Stimulated activated CD8-positive, alpha-beta memory T cell treated with anti-CD3 and anti-CD28 coated beads, Interleukin-4, amount 100 ng/mL, for 24 hours (primary cell): Measurements from ENCODE around the gene OR10G7.

Experiments
- DNase-seq: peaks from one replicate; pipeline ENCODE4 v3.0.0-alpha.2; 2020; ENCODE audit warnings: low read depth

The OR10G7 gene, protein sequence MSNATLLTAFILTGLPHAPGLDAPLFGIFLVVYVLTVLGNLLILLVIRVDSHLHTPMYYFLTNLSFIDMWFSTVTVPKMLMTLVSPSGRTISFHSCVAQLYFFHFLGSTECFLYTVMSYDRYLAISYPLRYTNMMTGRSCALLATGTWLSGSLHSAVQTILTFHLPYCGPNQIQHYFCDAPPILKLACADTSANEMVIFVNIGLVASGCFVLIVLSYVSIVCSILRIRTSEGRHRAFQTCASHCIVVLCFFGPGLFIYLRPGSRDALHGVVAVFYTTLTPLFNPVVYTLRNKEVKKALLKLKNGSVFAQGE

GRCh38 chr11:124041254-124041653, at the start of gene OR10G7:
OR10G7 (minus strand) TSS chr11:124041325; CDS start chr11:124039001, 2,324 bp downstream.
- no peak for DNase-seq

- no peak for DNase-seq
Measured at GRCh38 chr11:124085997-124086846, 45.1 kb upstream of the OR10G7 start.

- no peak for DNase-seq
Measured at GRCh38 chr11:124085583-124085982, 44.5 kb upstream of the OR10G7 start.

DNA sequence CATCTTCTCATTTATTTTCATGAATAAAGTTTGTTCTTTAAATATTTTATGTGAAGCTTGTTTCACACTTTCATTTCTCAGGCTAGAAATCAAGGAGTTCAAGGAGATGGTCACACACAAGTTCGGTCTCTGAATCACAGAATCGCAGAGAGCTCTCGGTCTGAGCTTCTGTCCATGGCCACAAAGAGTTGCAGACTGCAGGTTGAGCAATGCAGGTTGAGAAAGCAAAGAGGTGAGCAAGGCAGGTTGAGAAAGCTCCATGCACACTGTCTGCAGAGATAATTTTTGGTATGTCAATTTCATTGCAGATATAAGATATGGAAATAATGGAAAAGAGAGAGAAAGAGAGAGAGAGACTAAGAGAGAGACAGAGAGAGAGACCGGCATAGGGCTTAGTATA, 41.2 kb upstream of the OR10G7 start:
- no peak for DNase-seq

GRCh38 chr11:124081483-124081882, 40.4 kb upstream of the OR10G7 start:
- no peak for DNase-seq

DNA sequence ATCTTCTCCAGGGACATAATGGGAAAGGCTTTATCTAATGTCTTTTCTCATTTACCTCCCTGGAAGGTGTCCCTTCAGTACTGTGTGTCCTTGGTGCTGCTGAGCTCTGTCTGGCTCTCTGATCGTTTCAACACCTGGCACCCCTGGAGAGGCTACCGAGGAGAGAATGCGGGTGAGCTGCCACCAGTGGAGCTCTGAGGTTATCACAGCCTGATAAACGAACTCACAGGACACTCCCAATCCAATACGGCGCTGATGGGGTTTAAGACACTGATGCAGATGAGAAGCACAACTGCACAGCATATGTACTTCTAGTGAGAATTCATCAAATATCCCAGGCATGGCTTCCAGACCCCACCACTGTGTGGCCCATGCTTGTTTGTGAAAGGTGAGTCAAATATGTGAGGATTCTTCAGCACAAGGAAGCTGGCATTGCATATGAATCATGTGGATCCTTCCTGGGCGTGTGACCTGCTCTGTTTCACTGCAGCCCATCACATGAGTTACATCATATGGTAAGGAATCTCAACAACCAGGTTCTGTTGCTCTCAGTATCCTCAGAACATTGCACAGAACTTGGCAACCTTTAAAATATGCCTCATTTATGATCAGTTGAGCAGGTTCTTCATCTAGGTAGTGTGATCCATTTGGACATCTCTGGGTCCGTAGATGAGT, 39.3 kb upstream of the OR10G7 start:
- no peak for DNase-seq

GRCh38 chr11:124079631-124080326, 38.7 kb upstream of the OR10G7 start:
- DNase-seq, result no peak

DNA sequence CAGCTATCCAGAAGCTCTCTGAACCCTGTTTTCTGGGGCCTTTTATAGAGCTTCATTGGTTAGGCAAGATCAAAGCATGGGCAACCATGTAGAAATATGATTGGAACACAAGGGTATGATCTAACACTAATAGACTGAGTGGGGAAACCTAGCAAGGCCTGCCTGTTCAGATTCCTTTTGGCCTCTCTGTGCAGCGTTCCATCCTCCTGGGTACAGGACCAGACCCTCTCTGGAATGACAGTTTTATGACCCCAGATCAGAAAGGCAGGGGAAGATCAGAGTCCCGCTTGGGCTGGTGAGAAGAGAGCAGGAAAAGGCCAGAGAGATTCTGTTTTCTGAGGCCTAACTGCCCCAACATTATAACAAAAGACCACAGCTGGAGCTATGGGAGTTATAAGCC, 37.5 kb upstream of the OR10G7 start:
- DNase-seq, result no peak

- no peak for DNase-seq
Measured at GRCh38 chr11:124077266-124077665, 36.1 kb upstream of the OR10G7 start.

DNA sequence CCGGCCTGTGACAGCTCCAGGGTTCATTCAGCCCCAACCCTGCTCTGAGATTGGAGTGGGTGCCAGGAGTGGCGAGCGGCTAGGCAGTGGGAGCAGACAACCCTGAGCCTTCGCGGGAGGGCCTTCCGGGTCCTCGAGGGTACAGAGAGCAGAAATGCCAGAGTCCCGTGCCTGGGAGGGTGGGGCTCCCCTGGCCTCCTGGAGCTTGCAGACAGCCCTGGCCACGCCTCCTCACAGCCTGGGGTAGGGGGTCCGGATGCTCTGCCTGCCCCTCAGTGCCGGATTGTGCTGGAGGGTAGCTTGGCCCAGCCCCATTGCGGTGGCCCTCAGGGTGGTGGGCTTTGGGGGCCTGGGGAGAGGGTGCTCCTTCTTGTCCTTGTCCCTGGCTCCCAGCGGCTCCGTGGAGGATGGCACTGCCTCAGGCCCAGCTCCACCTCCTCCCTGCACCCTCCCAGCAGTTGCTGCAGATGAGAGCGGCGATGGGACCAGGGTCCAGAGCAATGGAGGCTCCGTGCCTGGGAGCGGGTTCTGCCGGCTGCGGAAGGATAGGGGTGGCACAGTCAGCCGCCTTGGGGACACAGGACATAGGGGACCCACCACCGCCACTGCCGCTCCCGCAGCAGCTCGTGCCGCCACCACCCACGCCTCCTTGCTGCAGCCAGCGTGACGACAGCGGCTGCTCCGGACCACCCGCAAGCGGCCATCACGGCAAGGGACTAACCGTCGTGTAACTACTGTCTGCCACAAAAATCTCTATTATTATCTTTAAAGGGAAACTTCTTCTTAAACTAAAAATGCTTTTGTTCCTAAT, 34.9 kb upstream of the OR10G7 start:
- DNase-seq, result no peak

GRCh38 chr11:124075492-124075840, 34.3 kb upstream of the OR10G7 start:
- no peak for DNase-seq

GRCh38 chr11:124074554-124074953, 33.4 kb upstream of the OR10G7 start:
- no peak for DNase-seq

- DNase-seq, result no peak
Measured at GRCh38 chr11:124072147-124072546, 31.0 kb upstream of the OR10G7 start.

DNA sequence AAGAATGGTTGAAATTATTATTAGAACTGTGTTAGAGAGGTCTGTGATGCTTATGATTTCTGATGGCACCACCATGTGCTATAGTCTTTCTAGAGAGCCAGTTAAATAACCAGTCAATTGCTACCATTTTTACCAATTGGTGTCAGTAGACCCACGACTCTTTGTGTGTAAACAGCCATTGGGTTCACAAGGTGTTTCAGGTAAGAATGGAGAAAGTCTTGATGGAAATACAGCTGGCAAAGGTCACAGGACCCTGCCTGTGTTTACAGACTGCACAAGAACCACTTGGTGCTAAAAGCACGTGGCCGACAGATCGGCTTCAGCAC, 30.5 kb upstream of the OR10G7 start:
- no peak for DNase-seq

DNA sequence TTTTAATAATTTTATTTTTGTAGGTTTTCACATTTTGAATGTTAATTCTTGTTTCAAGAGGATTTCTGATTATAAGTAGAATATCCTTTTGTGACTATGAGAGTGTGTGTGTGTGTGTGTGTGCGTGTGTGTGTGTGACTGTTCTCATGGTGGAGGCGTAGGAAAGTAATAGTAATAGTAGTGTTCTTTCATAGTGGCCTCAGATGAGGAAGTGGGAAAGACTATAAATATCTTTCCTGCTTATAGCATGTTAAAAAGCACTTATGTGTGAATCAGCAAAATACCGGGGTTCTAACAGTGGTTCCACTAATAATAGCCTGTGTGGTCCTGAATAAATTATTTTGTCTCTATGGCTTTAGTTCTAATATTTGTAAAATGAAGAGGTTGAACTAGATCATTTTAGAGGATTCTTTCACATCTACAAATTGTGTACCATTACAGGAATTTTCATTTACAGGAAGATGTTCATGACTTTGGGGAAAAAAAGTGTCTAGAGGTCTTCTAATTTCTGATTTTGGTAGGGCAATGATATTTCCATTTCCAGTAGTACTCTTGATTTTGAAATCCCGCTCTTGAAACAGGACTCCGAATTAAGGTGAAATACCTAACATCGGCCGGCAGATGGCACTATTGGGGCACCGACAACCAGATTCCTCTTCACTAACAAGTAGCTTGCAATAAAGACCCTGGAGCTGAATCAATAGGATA, 29.9 kb upstream of the OR10G7 start:
- DNase-seq, result peak; percentile 33

- DNase-seq, result peak; percentile 31
Measured at GRCh38 chr11:124069429-124070401, 28.6 kb upstream of the OR10G7 start.

DNA sequence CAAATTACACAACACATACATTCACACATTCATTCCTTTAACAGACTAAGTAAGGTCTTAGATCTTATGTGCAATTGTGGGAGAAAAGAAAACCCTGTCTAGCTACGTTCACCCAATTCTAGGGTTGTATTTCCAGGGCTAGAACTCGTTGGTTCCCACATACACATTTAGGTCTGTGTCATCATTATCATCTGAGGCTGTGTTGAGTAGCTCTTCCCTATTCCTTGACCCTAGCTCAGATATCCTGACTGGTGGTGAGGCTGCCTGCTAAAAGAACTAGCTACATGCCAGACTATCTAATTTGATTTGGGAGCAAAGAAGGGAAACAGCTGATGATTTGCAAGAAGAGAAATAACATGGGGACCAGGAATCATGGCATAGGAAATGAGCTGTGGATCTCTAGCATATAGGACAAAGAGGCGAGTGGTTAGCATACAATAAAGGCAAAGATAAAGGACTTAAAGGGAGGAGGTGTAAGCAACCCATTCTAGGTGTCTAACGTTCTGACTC, 27.5 kb upstream of the OR10G7 start:
- DNase-seq, result no peak

DNA sequence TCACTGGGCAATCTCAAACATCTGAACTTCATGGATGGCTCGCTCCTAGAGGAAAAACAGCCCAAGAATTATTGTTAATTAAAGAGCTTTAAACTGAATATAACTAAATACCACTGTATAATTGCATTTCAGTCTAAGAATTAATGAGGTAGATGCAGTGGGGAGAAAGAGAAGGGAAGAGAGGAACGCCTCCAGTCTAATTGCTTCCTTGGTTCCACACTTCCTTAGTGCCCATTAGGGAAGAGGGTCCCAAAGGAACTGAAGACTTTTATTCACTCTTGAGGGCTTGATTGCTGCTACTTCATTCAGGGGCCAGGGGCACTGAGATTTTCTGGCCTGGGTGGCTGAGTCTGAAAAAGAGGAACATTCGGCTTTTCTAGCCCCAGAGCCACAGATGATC, 11.8 kb upstream of the OR10G7 start:
- DNase-seq, result no peak

DNA sequence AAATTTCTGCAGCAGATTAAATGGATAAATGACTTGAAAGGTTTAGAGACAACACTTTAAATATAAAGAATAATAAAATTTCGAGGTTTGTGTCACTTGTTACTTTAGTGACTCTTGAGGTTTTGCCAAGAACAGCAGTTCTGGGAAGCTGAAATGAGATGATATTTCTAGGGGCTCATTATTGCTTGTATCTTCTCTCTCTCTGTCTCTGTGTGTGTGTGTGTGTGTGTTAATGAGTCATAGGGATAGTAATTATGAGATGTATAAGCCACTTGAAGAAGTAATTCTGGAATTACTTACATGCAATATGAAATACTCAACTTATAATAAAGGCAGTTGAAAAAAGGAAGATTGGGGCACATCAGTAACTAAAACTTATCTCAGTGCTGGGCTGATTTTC, 9.6 kb upstream of the OR10G7 start:
- DNase-seq, result no peak

DNA sequence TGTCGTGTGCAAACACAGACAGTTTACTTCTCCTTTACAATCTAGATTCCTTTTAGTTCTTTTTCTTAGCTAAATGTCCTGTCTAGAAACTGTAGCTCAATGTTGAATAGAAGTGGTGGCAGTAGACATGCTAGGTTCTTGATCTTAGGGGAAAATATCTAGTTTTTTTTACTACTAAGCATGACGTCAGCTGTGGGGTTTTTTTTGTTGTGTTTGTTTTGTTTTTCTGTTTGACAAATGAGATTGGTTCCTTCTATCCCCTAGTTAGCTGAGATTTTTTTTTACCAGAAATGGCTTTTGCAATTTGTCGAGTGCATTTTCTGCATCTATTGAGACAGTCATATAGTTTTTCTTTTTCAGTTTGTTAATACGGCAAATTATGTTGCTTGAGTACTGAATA, 2.3 kb upstream of the OR10G7 start:
- DNase-seq, result no peak
